HG02870 (cell line): Measurements from ENCODE around the gene SHROOM4.

ENCODE experiments used
- ATAC-seq: cut with Tn5 transposase; IDR thresholded peaks from one replicate; pipeline ENCODE4 v1.9.1; 2021; ENCODE audit warnings: mild to moderate bottlenecking, moderate library complexity; ENCODE audit not compliant: unreplicated experiment

The SHROOM4 gene

GRCh38 chrX:50787099-50787498, 26.9 kb downstream of the SHROOM4 start:
- no peak for ATAC-seq

GRCh38 chrX:50780144-50780543, 33.9 kb downstream of the SHROOM4 start:
- no peak for ATAC-seq

- no peak for ATAC-seq
These were observed 34.3 kb downstream of the SHROOM4 start for GRCh38 chrX:50779694-50780093.

- ATAC-seq = no peak
These were observed 35.7 kb downstream of the SHROOM4 start for GRCh38 chrX:50778272-50778671.

- no peak for ATAC-seq
These were observed 37.7 kb downstream of the SHROOM4 start for GRCh38 chrX:50776248-50776647.

- ATAC-seq = no peak
These were observed 42.6 kb downstream of the SHROOM4 start for GRCh38 chrX:50771382-50771781.

- no peak for ATAC-seq
These were observed 43.3 kb downstream of the SHROOM4 start for GRCh38 chrX:50770702-50771101.

- ATAC-seq = no peak
These were observed 44.5 kb downstream of the SHROOM4 start for GRCh38 chrX:50769389-50770063.

- no peak for ATAC-seq
These were observed 45.2 kb downstream of the SHROOM4 start for GRCh38 chrX:50768801-50769200.

- no peak for ATAC-seq
These were observed 48.0 kb downstream of the SHROOM4 start for GRCh38 chrX:50765986-50766385.

- ATAC-seq = no peak
These were observed 51.4 kb downstream of the SHROOM4 start for GRCh38 chrX:50762578-50762977.

GRCh38 chrX:50756276-50756675, 57.7 kb downstream of the SHROOM4 start:
- no peak for ATAC-seq

GRCh38 chrX:50751091-50751490, 62.9 kb downstream of the SHROOM4 start:
- no peak for ATAC-seq

GRCh38 chrX:50747471-50747900, 66.5 kb downstream of the SHROOM4 start:
- no peak for ATAC-seq

- ATAC-seq = no peak
These were observed 77.3 kb downstream of the SHROOM4 start for GRCh38 chrX:50736656-50737055.

GRCh38 chrX:50726296-50726695, 87.7 kb downstream of the SHROOM4 start:
- ATAC-seq = no peak

GRCh38 chrX:50725310-50725709, 88.7 kb downstream of the SHROOM4 start:
- no peak for ATAC-seq

- ATAC-seq = no peak
These were observed 91.0 kb downstream of the SHROOM4 start for GRCh38 chrX:50723006-50723405.

- ATAC-seq = no peak
These were observed 92.1 kb downstream of the SHROOM4 start for GRCh38 chrX:50721764-50722521.

- ATAC-seq = no peak
These were observed 94.4 kb downstream of the SHROOM4 start for GRCh38 chrX:50719614-50720013.

GRCh38 chrX:50718776-50719175, 95.2 kb downstream of the SHROOM4 start:
- no peak for ATAC-seq

- ATAC-seq = no peak
These were observed 97.3 kb downstream of the SHROOM4 start for GRCh38 chrX:50716706-50717105.
